Prostate gland (tissue), 2 donors: ENCODE measurements around the gene ICA1.

Experiments used
- CTCF ChIP-seq, 4 experiments: fragments of 200-600 bp in 2 of 4; fragments of 450-650 bp in 2 of 4; sonication (generic) in 2 of 4; IDR thresholded peaks; 1 replicate in 3 of 4; 2 replicates in 1 of 4; pipeline ENCODE4 v1.5.1; 2016 to 2019; ENCODE audit warnings: antibody characterized with exemption in 4 of 4, mild to moderate bottlenecking in 2 of 4, moderate library complexity in 2 of 4
- POLR2A ChIP-seq: fragments of 450-650 bp; IDR thresholded peaks from one replicate; pipeline ENCODE4 v1.6.1; 2016; ENCODE audit warnings: antibody characterized with exemption, mild to moderate bottlenecking
- POLR2AphosphoS5 ChIP-seq: sonication (generic); formaldehyde crosslinking; IDR thresholded peaks from one replicate; pipeline ENCODE4 v1.6.1; 2017; ENCODE audit warnings: antibody characterized with exemption

- TF ChIP-seq CTCF (IDR thresholded peaks at IDR 0.05) (no peak), POLR2A (no peak), POLR2AphosphoS5 (no peak)
Measured at GRCh38 chr7:8228068-8228467, 33.9 kb downstream of the ICA1 start.
